HUES64 (cell line): Measurements from ENCODE around the gene CEP170B.

Experiments
- H3K27ac ChIP-seq: 2 replicates; pipeline ENCODE4 v1.7.0; 2013; ENCODE audit warnings: low read depth, low read length, inconsistent platforms
- H3K27me3 ChIP-seq: 2 replicates; pipeline ENCODE4 v1.6.1; 2013; ENCODE audit warnings: mild to moderate bottlenecking, low read length; ENCODE audit not compliant: insufficient read depth
- H3K36me3 ChIP-seq: 2 replicates; pipeline ENCODE4 v1.6.1; 2013; ENCODE audit warnings: mild to moderate bottlenecking, low read length; ENCODE audit not compliant: insufficient read depth
- H3K4me1 ChIP-seq: 2 replicates; pipeline ENCODE4 v1.6.1; 2013; ENCODE audit warnings: mild to moderate bottlenecking, low read length, moderate library complexity; ENCODE audit not compliant: insufficient read depth
- H3K4me3 ChIP-seq: 2 replicates; pipeline ENCODE4 v1.5.1; 2013; ENCODE audit warnings: mild to moderate bottlenecking, low read length, moderate library complexity
- H3K9ac ChIP-seq: 2 replicates; pipeline ENCODE4 v1.6.1; 2013; ENCODE audit warnings: mild to moderate bottlenecking, low read depth, low read length
- H3K9me3 ChIP-seq: 2 replicates; pipeline ENCODE4 v1.6.1; 2013; ENCODE audit warnings: low read depth, low read length; ENCODE audit not compliant: insufficient read depth
- WGBS: fragments of 150-250, 120-280 bp; methylation state at CpG from one replicate; pipeline ENCODE4 v1.1.7; 2013; ENCODE audit warnings: missing lambda C conversion rate; 5-methylcytosine and 5-hydroxymethylcytosine counted together

The CEP170B gene

GRCh38 chr14:104933746-104934733 is 69.0 kb downstream of the CEP170B start:
- Histone ChIP-seq H3K9ac (no peak overlapping the region), H3K27me3 (peaks cover 79% of the 10 kb centered on the region), H3K4me3 (peak overlapping the region; percentile 42), H3K36me3 (no peaks in the 10 kb centered on the region), H3K9me3 (no peaks in the 10 kb centered on the region), H3K27ac (no peak overlapping the region), H3K4me1 (no peaks in the 10 kb centered on the region)
- WGBS: 23% methylated on average over 19 of the region's 42 CpGs

- Histone ChIP-seq H3K4me1 (no peaks in the 10 kb centered on the region), H3K27me3 (peaks cover 76% of the 10 kb centered on the region)
Measured at GRCh38 chr14:104935026-104935650, 70.1 kb downstream of the CEP170B start.

GRCh38 chr14:104935955-104936354 is 70.9 kb downstream of the CEP170B start:
- H3K9me3 ChIP-seq: no peaks in the 10 kb centered on the region
- WGBS: 88% methylated on average over 2 of the region's 2 CpGs
- H3K27ac ChIP-seq: no peak overlapping the region
- H3K36me3 ChIP-seq: no peaks in the 10 kb centered on the region
- H3K4me3 ChIP-seq: no peak overlapping the region
- peaks cover 70% of the 10 kb centered on the region for H3K27me3 ChIP-seq
- no peak overlapping the region for H3K9ac ChIP-seq
- no peaks in the 10 kb centered on the region for H3K4me1 ChIP-seq

More at GRCh38 chr14:104935026-104935650, 70.1 kb downstream of the CEP170B start:
- Histone ChIP-seq H3K36me3 (no peaks in the 10 kb centered on the region), H3K9ac (no peak overlapping the region), H3K9me3 (no peaks in the 10 kb centered on the region), H3K27ac (no peak overlapping the region), H3K4me3 (no peak overlapping the region)
- 87% methylated on average over 3 of the region's 3 CpGs for WGBS

GRCh38 chr14:104936361-104937155 is 71.5 kb downstream of the CEP170B start:
- WGBS: 90% methylated on average over 9 of the region's 10 CpGs
- H3K4me3 ChIP-seq: no peak overlapping the region
- H3K9ac ChIP-seq: no peak overlapping the region
- H3K9me3 ChIP-seq: no peaks in the 10 kb centered on the region
- no peaks in the 10 kb centered on the region for H3K36me3 ChIP-seq
- H3K27me3 ChIP-seq: peaks cover 64% of the 10 kb centered on the region
- H3K4me1 ChIP-seq: no peaks in the 10 kb centered on the region
- no peak overlapping the region for H3K27ac ChIP-seq

- 83% methylated on average over 4 of the region's 4 CpGs for WGBS
- Histone ChIP-seq H3K9me3 (no peaks in the 10 kb centered on the region), H3K4me1 (no peaks in the 10 kb centered on the region), H3K36me3 (no peaks in the 10 kb centered on the region), H3K27me3 (peaks cover 58% of the 10 kb centered on the region), H3K9ac (no peak overlapping the region), H3K4me3 (no peak overlapping the region), H3K27ac (no peak overlapping the region)
Measured at GRCh38 chr14:104937161-104937560, 72.1 kb downstream of the CEP170B start.

- H3K27ac ChIP-seq: no peak overlapping the region
- no peaks in the 10 kb centered on the region for H3K9me3 ChIP-seq
- H3K36me3 ChIP-seq: no peaks in the 10 kb centered on the region
- H3K27me3 ChIP-seq: peaks cover 51% of the 10 kb centered on the region
- 87% methylated on average over 11 of the region's 11 CpGs for whole genome bisulfite sequencing
- H3K9ac ChIP-seq: no peak overlapping the region
- no peak overlapping the region for H3K4me3 ChIP-seq
- no peaks in the 10 kb centered on the region for H3K4me1 ChIP-seq
Measured at GRCh38 chr14:104937694-104938365, 72.8 kb downstream of the CEP170B start.

GRCh38 chr14:104938436-104938835 is 73.4 kb downstream of the CEP170B start:
- no peak overlapping the region for H3K27ac ChIP-seq
- H3K27me3 ChIP-seq: peaks cover 46% of the 10 kb centered on the region
- H3K4me1 ChIP-seq: no peaks in the 10 kb centered on the region
- H3K9ac ChIP-seq: no peak overlapping the region
- H3K36me3 ChIP-seq: no peaks in the 10 kb centered on the region
- 90% methylated on average over 2 of the region's 2 CpGs for WGBS
- H3K4me3 ChIP-seq: no peak overlapping the region
- H3K9me3 ChIP-seq: no peaks in the 10 kb centered on the region

GRCh38 chr14:104938960-104939359 is 73.9 kb downstream of the CEP170B start:
- H3K27me3 ChIP-seq: peaks cover 46% of the 10 kb centered on the region
- no peaks in the 10 kb centered on the region for H3K4me1 ChIP-seq
- H3K27ac ChIP-seq: no peak overlapping the region
- no peaks in the 10 kb centered on the region for H3K36me3 ChIP-seq
- no peak overlapping the region for H3K4me3 ChIP-seq
- WGBS: 89% methylated on average over 1 of the region's 1 CpG
- no peaks in the 10 kb centered on the region for H3K9me3 ChIP-seq
- no peak overlapping the region for H3K9ac ChIP-seq

GRCh38 chr14:104939666-104940410 is 74.8 kb downstream of the CEP170B start:
- Histone ChIP-seq H3K4me3 (no peak overlapping the region), H3K27me3 (peaks cover 37% of the 10 kb centered on the region), H3K4me1 (no peaks in the 10 kb centered on the region), H3K9ac (no peak overlapping the region), H3K36me3 (no peaks in the 10 kb centered on the region), H3K9me3 (no peaks in the 10 kb centered on the region), H3K27ac (no peak overlapping the region)
- WGBS: 70% methylated on average over 11 of the region's 11 CpGs

- 89% methylated on average over 3 of the region's 3 CpGs for WGBS
- Histone ChIP-seq H3K27ac (no peak overlapping the region), H3K9ac (no peak overlapping the region), H3K4me1 (no peaks in the 10 kb centered on the region), H3K27me3 (peaks cover 29% of the 10 kb centered on the region), H3K9me3 (no peaks in the 10 kb centered on the region), H3K36me3 (no peaks in the 10 kb centered on the region), H3K4me3 (no peak overlapping the region)
Measured at GRCh38 chr14:104940526-104941150, 75.6 kb downstream of the CEP170B start.
